ENCODE data around the gene GBX2. TPM values are rescaled to one million over a fixed set of nuclear protein-coding genes. Genes with fewer than 3 reads are reported as not detected.

GBX2 gene
- total and polyA plus RNA-seq, 5 experiments from 2014 or later, result not detected

GRCh38 chr2:236178890-236179235, 10.7 kb upstream of the GBX2 start:
- Mint-ChIP-seq H3K27me3 (peaks cover 42 to 91% (median 72%) of the 10 kb centered on the region in 5 donors), H3K4me1 (peaks cover 0 to 19% (median 11%) of the 10 kb centered on the region in 4 donors), H3K4me3 (peak overlapping the region in 4 of 10 donors; percentile 33 to 59 (median 49)), H3K9me3 (peaks cover 0 to 7% (median 0%) of the 10 kb centered on the region in 9 donors), H3K27ac (no peak overlapping the region), H3K36me3 (no peaks in the 10 kb centered on the region)
- DNase-seq, result no peak
- no peak for ATAC-seq
- POLR2A ChIA-PET, result no interaction called here

GRCh38 chr2:236177967-236178889, 10.0 kb upstream of the GBX2 start:
- Mint-ChIP-seq H3K36me3 (no peaks in the 10 kb centered on the region), H3K9me3 (peaks cover 0 to 5% (median 0%) of the 10 kb centered on the region in 9 donors), H3K4me3 (peak overlapping the region in 5 of 10 donors; percentile 23 to 63 (median 59)), H3K27me3 (peaks cover 38 to 89% (median 68%) of the 10 kb centered on the region in 5 donors), H3K27ac (no peak overlapping the region), H3K4me1 (peaks cover 0 to 19% (median 11%) of the 10 kb centered on the region in 4 donors)
- DNase-seq, result no peak
- ATAC-seq, result no peak
- POLR2A ChIA-PET, result no interaction called here

GRCh38 chr2:236177604-236177966, 9.4 kb upstream of the GBX2 start:
- ATAC-seq, result no peak
- POLR2A ChIA-PET, result no interaction called here
- Mint-ChIP-seq H3K27me3 (peaks cover 34 to 82% (median 61%) of the 10 kb centered on the region in 5 donors), H3K36me3 (no peaks in the 10 kb centered on the region), H3K27ac (no peak overlapping the region), H3K4me1 (peaks cover 0 to 19% (median 11%) of the 10 kb centered on the region in 4 donors), H3K4me3 (peak overlapping the region in 1 of 10 donors; percentile 34), H3K9me3 (peaks cover 0 to 5% (median 0%) of the 10 kb centered on the region in 9 donors)
- DNase-seq, result no peak

GRCh38 chr2:236176951-236177350, 8.8 kb upstream of the GBX2 start:
- DNase-seq, result no peak
- POLR2A ChIA-PET, result no interaction called here
- Mint-ChIP-seq H3K27ac (no peak overlapping the region), H3K9me3 (peaks cover 0 to 5% (median 0%) of the 10 kb centered on the region in 9 donors), H3K27me3 (peaks cover 35 to 81% (median 62%) of the 10 kb centered on the region in 5 donors), H3K4me3 (peak overlapping the region in 2 of 10 donors; percentile 24 to 30), H3K4me1 (peaks cover 1 to 23% (median 12%) of the 10 kb centered on the region in 4 donors), H3K36me3 (peaks cover 0 to 2% (median 0%) of the 10 kb centered on the region in 3 donors)
- ATAC-seq, result no peak

- Mint-ChIP-seq H3K4me3 (no peak overlapping the region), H3K9me3 (peaks cover 0 to 5% (median 0%) of the 10 kb centered on the region in 9 donors), H3K27me3 (peaks cover 33 to 82% (median 63%) of the 10 kb centered on the region in 5 donors), H3K27ac (no peak overlapping the region), H3K36me3 (peaks cover 0 to 4% (median 0%) of the 10 kb centered on the region in 3 donors), H3K4me1 (peaks cover 1 to 23% (median 13%) of the 10 kb centered on the region in 4 donors)
- ATAC-seq (no peak), DNase-seq (no peak)
- POLR2A ChIA-PET, result no interaction called here
Observed at GRCh38 chr2:236176417-236176816, 8.2 kb upstream of the GBX2 start.

- ATAC-seq (no peak), DNase-seq (no peak)
- Mint-ChIP-seq H3K27me3 (peaks cover 29 to 82% (median 60%) of the 10 kb centered on the region in 5 donors), H3K4me1 (peaks cover 1 to 24% (median 13%) of the 10 kb centered on the region in 4 donors), H3K9me3 (peaks cover 0 to 5% (median 0%) of the 10 kb centered on the region in 9 donors), H3K36me3 (peaks cover 0 to 4% (median 0%) of the 10 kb centered on the region in 3 donors), H3K27ac (no peak overlapping the region), H3K4me3 (no peak overlapping the region)
- POLR2A ChIA-PET, result no interaction called here
Observed at GRCh38 chr2:236175548-236176150, 7.5 kb upstream of the GBX2 start.

- POLR2A ChIA-PET, result no interaction called here
- ATAC-seq, result no peak
- no peak for DNase-seq
- Mint-ChIP-seq H3K4me1 (peaks cover 1 to 21% (median 7%) of the 10 kb centered on the region in 4 donors), H3K9me3 (peaks cover 0 to 1% (median 0%) of the 10 kb centered on the region in 9 donors), H3K4me3 (no peak overlapping the region), H3K27ac (peak overlapping the region in 1 of 10 donors; percentile 44), H3K36me3 (peaks cover 0 to 4% (median 0%) of the 10 kb centered on the region in 3 donors), H3K27me3 (peaks cover 31 to 82% (median 62%) of the 10 kb centered on the region in 5 donors)
Observed at GRCh38 chr2:236173729-236174607, 5.8 kb upstream of the GBX2 start.

GRCh38 chr2:236173036-236173728, 5.0 kb upstream of the GBX2 start:
- POLR2A ChIA-PET, result no interaction called here
- H3K27me3 Mint-ChIP-seq, result peaks cover 30 to 77% (median 59%) of the 10 kb centered on the region in 5 donors
- H3K9me3 Mint-ChIP-seq, result peaks cover 0 to 1% (median 0%) of the 10 kb centered on the region in 9 donors
- H3K36me3 Mint-ChIP-seq, result peaks cover 0 to 4% (median 0%) of the 10 kb centered on the region in 3 donors
- ATAC-seq (no peak), DNase-seq (no peak)
- no peak overlapping the region for H3K27ac Mint-ChIP-seq
- no peak overlapping the region for H3K4me3 Mint-ChIP-seq
- H3K4me1 Mint-ChIP-seq, result peaks cover 1 to 17% (median 6%) of the 10 kb centered on the region in 4 donors

GRCh38 chr2:236172255-236173035, 4.3 kb upstream of the GBX2 start:
- DNase-seq, result no peak
- no peak for ATAC-seq
- H3K27me3 Mint-ChIP-seq, result peaks cover 29 to 72% (median 57%) of the 10 kb centered on the region in 5 donors
- H3K27ac Mint-ChIP-seq, result no peak overlapping the region
- H3K9me3 Mint-ChIP-seq, result peaks cover 0 to 1% (median 0%) of the 10 kb centered on the region in 9 donors
- H3K4me3 Mint-ChIP-seq, result no peak overlapping the region
- H3K36me3 Mint-ChIP-seq, result peaks cover 0 to 4% (median 0%) of the 10 kb centered on the region in 3 donors
- peaks cover 1 to 16% (median 6%) of the 10 kb centered on the region in 4 donors for H3K4me1 Mint-ChIP-seq
- POLR2A ChIA-PET, result no interaction called here

- DNase-seq (no peak), ATAC-seq (no peak)
- Mint-ChIP-seq H3K27me3 (peaks cover 30 to 71% (median 56%) of the 10 kb centered on the region in 5 donors), H3K9me3 (peaks cover 0 to 1% (median 0%) of the 10 kb centered on the region in 9 donors), H3K27ac (no peak overlapping the region), H3K36me3 (peaks cover 0 to 4% (median 0%) of the 10 kb centered on the region in 3 donors), H3K4me1 (peaks cover 1 to 19% (median 7%) of the 10 kb centered on the region in 4 donors), H3K4me3 (no peak overlapping the region)
- POLR2A ChIA-PET, result no interaction called here
Observed at GRCh38 chr2:236171680-236172254, 3.6 kb upstream of the GBX2 start.

- peaks cover 0 to 1% (median 0%) of the 10 kb centered on the region in 9 donors for H3K9me3 Mint-ChIP-seq
- H3K27ac Mint-ChIP-seq, result no peak overlapping the region
- POLR2A ChIA-PET, result no interaction called here
- H3K27me3 Mint-ChIP-seq, result peaks cover 35 to 71% (median 58%) of the 10 kb centered on the region in 5 donors
- peaks cover 5 to 24% (median 11%) of the 10 kb centered on the region in 4 donors for H3K4me1 Mint-ChIP-seq
- H3K4me3 Mint-ChIP-seq, result no peak overlapping the region
- H3K36me3 Mint-ChIP-seq, result peaks cover 0 to 4% (median 0%) of the 10 kb centered on the region in 3 donors
- ATAC-seq, result no peak
- no peak for DNase-seq
Observed at GRCh38 chr2:236171181-236171679, 3.0 kb upstream of the GBX2 start.
